Measurements from ENCODE around the gene HECW1. TPM values are rescaled to one million over a fixed set of nuclear protein-coding genes. Genes with fewer than 3 reads are reported as not detected.

The HECW1 gene
- total and polyA plus RNA-seq, 2 of the 13 experiments (the other 11 are each of a cell fraction or from before 2014, with no cell fraction given): not detected

- WGBS (ENCODE audit: low lambda C conversion rate): under 1% methylated on average over 8 of the region's 8 CpGs
- intact Hi-C loops (cut with micrococcal nuclease; ENCODE audit: unreplicated experiment): no loop called here
- TF ChIP-seq DNMT3B (CRISPR knock-in tag; conservative IDR thresholded peaks at IDR 0.05) (no peak), HDAC2 (CRISPR knock-in tag; IDR thresholded peaks at IDR 0.05) (0 out of 2 replicates have a peak, but pooled peaks have one; percentile 15), NR2F2 (IDR thresholded peaks at IDR 0.05; ENCODE audit: borderline replicate concordance, low read depth) (no peak), SALL1 (CRISPR knock-in tag; IDR thresholded peaks at IDR 0.05) (peak; percentile 87), ZNF280D (CRISPR knock-in tag; IDR thresholded peaks at IDR 0.05) (no peak), SAP130 (CRISPR knock-in tag; IDR thresholded peaks at IDR 0.05; ENCODE audit: low read depth) (no peak), ZNF644 (CRISPR knock-in tag; IDR thresholded peaks at IDR 0.05; ENCODE audit: low read depth) (0 out of 2 replicates have a peak, but pooled peaks have one; percentile 9), ELF3 (CRISPR knock-in tag; IDR thresholded peaks at IDR 0.05) (peak; percentile 37; the same call in 1 of the 2 replicates), TCF7 (IDR thresholded peaks at IDR 0.05; ENCODE audit: low read depth) (0 out of 2 replicates have a peak, but pooled peaks have one; percentile 29), ETV5 (CRISPR knock-in tag; IDR thresholded peaks at IDR 0.05; ENCODE audit: borderline replicate concordance) (peak; percentile 81; the same call in 1 of the 2 replicates), CBX2 (IDR thresholded peaks at IDR 0.05; ENCODE audit: low read depth, low read length) (no peak), CBX2 (CRISPR knock-in tag; IDR thresholded peaks at IDR 0.05; ENCODE audit: low read depth) (no peak), ZBTB38 (CRISPR knock-in tag; IDR thresholded peaks at IDR 0.05) (no peak), SOX5 (CRISPR knock-in tag; IDR thresholded peaks at IDR 0.05; ENCODE audit: borderline replicate concordance) (peak; percentile 33; the same call in 1 of the 2 replicates), POLR2A (IDR thresholded peaks at IDR 0.05; ENCODE audit: insufficient read depth in 1 of 2, low read depth in 2 of 2, low read length in 2 of 2) (no peak), NFIC (IDR thresholded peaks at IDR 0.05; ENCODE audit: low read length) (no peak), LCORL (IDR thresholded peaks at IDR 0.05) (no peak), LCORL (CRISPR knock-in tag; IDR thresholded peaks at IDR 0.05) (peak; percentile 29; the same call in 1 of the 2 replicates), SOX13 (IDR thresholded peaks at IDR 0.05) (no peak), SOX13 (CRISPR knock-in tag; conservative IDR thresholded peaks at IDR 0.05 in 1 of 2, IDR thresholded peaks at IDR 0.05 in 1 of 2) (peak in 1 of 2 experiments; percentile 21; a peak in 1 of 4 replicates), ZZZ3 (CRISPR knock-in tag; IDR thresholded peaks at IDR 0.05; ENCODE audit: borderline replicate concordance) (no peak), MXD4 (CRISPR knock-in tag; IDR thresholded peaks at IDR 0.05) (0 out of 2 replicates have a peak, but pooled peaks have one; percentile 45), ARNT (IDR thresholded peaks at IDR 0.05) (no peak), ZNF441 (CRISPR knock-in tag; IDR thresholded peaks at IDR 0.05; ENCODE audit: borderline replicate concordance) (peak; percentile 73; the same call in 1 of the 2 replicates), ZNF343 (CRISPR knock-in tag; IDR thresholded peaks at IDR 0.05) (no peak), ZNF430 (CRISPR knock-in tag; IDR thresholded peaks at IDR 0.05) (no peak)
Observed at GRCh38 chr7:43438897-43439479, 326.5 kb downstream of the HECW1 start.

More at GRCh38 chr7:43438897-43439479, 326.5 kb downstream of the HECW1 start:
- H4K20me1 ChIP-seq (ENCODE audit: insufficient read depth, low read length): no peaks in the 10 kb centered on the region
- in situ Hi-C loops (cut with HindIII; ENCODE audit: extremely low pct_ligation_motif_present, low pct_unique_long_range_greater_than_20kb): loop anchor here (10.0 kb wide), 1 partner anchor 494 kb away; no protein-coding TSS in a partner anchor
- H3K79me2 ChIP-seq (ENCODE audit: insufficient read depth, low read length): no peaks in the 10 kb centered on the region
- ChIA-PET POLR2A (interaction anchor here (1.0 kb wide), 1 partner anchor 144 kb away, joined by 3 read pairs; the partner anchor contains the start of gene STK17A), CTCF (ENCODE audit: low intra/inter-chr PET ratio, low total read pairs) (interaction anchor here (1.9 kb wide), 1 partner anchor 498 kb away, joined by 10 read pairs; no protein-coding TSS in a partner anchor)
- no TSS peak for BruUV-seq (replicated peaks)
- peaks cover 31% of the 10 kb centered on the region for H3K4me1 ChIP-seq (ENCODE audit: insufficient read depth, low read length)
- no peak overlapping the region for H3K9ac ChIP-seq (ENCODE audit: insufficient read depth, low read depth, low read length)
- H3K4me2 ChIP-seq (ENCODE audit: low read depth, low read length): peak overlapping the region; percentile 79
- H3K27me3 ChIP-seq (ENCODE audit: control insufficient read depth in 1 of 2, insufficient read depth in 2 of 2, low read length in 2 of 2): no peaks in the 10 kb centered on the region
- H3K9me3 ChIP-seq (ENCODE audit: low read length): no peaks in the 10 kb centered on the region
- H3K36me3 ChIP-seq (replicated peaks in 1 of 2; ENCODE audit: control insufficient read depth in 1 of 2, insufficient read depth in 2 of 2, low read length in 2 of 2): no peaks in the 10 kb centered on the region
- peak; percentile 76 for ATAC-seq
- FAIRE-seq: no peak
- peak; percentile 6 for DNase-seq (ENCODE audit: low spot score)
- peak overlapping the region in 1 of 3 experiments; percentile 51; a peak in 2 of 6 replicates for H3K4me3 ChIP-seq (replicated peaks in 1 of 3; ENCODE audit: insufficient read depth in 1 of 3, low read depth in 2 of 3, low read length in 3 of 3)
- no peak overlapping the region for H3K27ac ChIP-seq (ENCODE audit: extremely low read length, insufficient read depth, low read length)
- H2AFZ ChIP-seq (ENCODE audit: low read length): no peak overlapping the region

All from HepG2 (cell line).